ENCODE results near the gene NUBP2. TPM values are rescaled to one million over a fixed set of nuclear protein-coding genes. Genes with fewer than 3 reads are reported as not detected.
A peak's percentile ranks its signal among the peaks of the same experiment; 100 is the strongest.

Gene NUBP2
- polyA plus RNA-seq, 2 of the 4 experiments (the other 2 are of a cell fraction), result 24.7 to 65.3 TPM

DNA sequence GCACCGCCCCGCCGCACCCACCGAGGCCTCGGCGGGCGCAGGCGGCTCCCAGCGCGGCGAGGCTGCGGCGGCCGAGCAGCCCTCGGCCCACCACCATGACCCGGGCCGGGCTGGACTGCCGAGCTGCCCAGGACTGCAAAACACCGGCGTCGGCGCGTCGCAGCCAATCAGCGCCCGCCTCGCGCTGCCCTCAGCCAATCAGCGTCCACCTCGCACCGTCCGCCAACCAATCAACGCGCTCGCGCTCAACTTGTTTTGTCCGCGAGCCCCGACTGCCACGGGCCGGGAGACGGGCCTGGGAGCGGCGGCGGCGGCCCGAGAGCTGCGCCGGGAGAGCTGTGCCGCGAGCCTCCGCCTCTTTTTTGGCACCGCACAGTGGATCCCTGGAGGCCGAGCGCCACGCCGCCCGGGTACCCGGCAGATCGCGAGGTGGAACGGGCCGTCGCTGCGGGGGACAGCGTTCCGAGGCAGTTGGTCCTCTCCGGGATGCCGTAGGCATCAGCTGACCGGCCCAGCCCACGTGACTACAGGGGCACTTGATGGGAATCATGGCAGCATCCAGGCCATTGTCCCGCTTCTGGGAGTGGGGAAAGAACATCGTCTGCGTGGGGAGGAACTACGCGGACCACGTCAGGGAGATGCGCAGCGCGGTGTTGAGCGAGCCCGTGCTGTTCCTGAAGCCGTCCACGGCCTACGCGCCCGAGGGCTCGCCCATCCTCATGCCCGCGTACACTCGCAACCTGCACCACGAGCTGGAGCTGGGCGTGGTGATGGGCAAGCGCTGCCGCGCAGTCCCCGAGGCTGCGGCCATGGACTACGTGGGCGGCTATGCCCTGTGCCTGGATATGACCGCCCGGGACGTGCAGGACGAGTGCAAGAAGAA, 44.2 kb downstream of the NUBP2 start, which contains the start of the genes FAHD1 and HAGH (continued):
- TF ChIP-seq, protein P1, sequence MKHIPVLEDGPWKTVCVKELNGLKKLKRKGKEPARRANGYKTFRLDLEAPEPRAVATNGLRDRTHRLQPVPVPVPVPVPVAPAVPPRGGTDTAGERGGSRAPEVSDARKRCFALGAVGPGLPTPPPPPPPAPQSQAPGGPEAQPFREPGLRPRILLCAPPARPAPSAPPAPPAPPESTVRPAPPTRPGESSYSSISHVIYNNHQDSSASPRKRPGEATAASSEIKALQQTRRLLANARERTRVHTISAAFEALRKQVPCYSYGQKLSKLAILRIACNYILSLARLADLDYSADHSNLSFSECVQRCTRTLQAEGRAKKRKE (CRISPR knock-in tag; IDR thresholded peaks at IDR 0.05; ENCODE audit: low read depth), result no peak
- TF ChIP-seq FOXS1 (CRISPR knock-in tag; IDR thresholded peaks at IDR 0.05) (no peak), HDAC2 (IDR thresholded peaks at IDR 0.05) (peak; percentile 99), CHD2 (IDR thresholded peaks at IDR 0.05; ENCODE audit: low read length, partially characterized antibody) (no peak), CBX2 (IDR thresholded peaks at IDR 0.05; ENCODE audit: borderline replicate concordance, low read depth) (no peak), MAZ (IDR thresholded peaks at IDR 0.05; ENCODE audit: borderline replicate concordance, low read depth, low read length) (no peak), RCOR1 (IDR thresholded peaks at IDR 0.05; ENCODE audit: low read depth, low read length) (no peak), ESRRA (IDR thresholded peaks at IDR 0.05; ENCODE audit: borderline replicate concordance, low read length) (no peak; the same call in 1 of the 2 replicates), RAD21 (conservative IDR thresholded peaks at IDR 0.05 in 1 of 2, IDR thresholded peaks at IDR 0.05 in 1 of 2) (no peak), JUNB (IDR thresholded peaks at IDR 0.05) (no peak), KDM5A (IDR thresholded peaks at IDR 0.05) (peak; percentile 99), NR3C1 (IDR thresholded peaks at IDR 0.05) (no peak), NPAS2 (CRISPR knock-in tag; IDR thresholded peaks at IDR 0.05; ENCODE audit: borderline replicate concordance) (no peak; the same call in 1 of the 2 replicates), SMC3 (IDR thresholded peaks at IDR 0.05) (no peak), TP53 (CRISPR knock-in tag; IDR thresholded peaks at IDR 0.05) (no peak), ZFP36 (IDR thresholded peaks at IDR 0.05; ENCODE audit: borderline replicate concordance, partially characterized antibody) (no peak), BHLHE40 (IDR thresholded peaks at IDR 0.05; ENCODE audit: low read depth, low read length) (no peak; the same call in 1 of the 2 replicates), MYC (IDR thresholded peaks at IDR 0.05; ENCODE audit: borderline replicate concordance, low read length) (peak; percentile 72), RNF2 (IDR thresholded peaks at IDR 0.05; ENCODE audit: borderline replicate concordance, low read depth) (no peak), RFX5 (IDR thresholded peaks at IDR 0.05) (peak; percentile 91), KDM1A (IDR thresholded peaks at IDR 0.05; ENCODE audit: low read depth) (no peak)
- TF ChIP-seq, protein P2, sequence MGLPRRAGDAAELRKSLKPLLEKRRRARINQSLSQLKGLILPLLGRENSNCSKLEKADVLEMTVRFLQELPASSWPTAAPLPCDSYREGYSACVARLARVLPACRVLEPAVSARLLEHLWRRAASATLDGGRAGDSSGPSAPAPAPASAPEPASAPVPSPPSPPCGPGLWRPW (IDR thresholded peaks at IDR 0.05), result no peak
- TF ChIP-seq, protein P3, sequence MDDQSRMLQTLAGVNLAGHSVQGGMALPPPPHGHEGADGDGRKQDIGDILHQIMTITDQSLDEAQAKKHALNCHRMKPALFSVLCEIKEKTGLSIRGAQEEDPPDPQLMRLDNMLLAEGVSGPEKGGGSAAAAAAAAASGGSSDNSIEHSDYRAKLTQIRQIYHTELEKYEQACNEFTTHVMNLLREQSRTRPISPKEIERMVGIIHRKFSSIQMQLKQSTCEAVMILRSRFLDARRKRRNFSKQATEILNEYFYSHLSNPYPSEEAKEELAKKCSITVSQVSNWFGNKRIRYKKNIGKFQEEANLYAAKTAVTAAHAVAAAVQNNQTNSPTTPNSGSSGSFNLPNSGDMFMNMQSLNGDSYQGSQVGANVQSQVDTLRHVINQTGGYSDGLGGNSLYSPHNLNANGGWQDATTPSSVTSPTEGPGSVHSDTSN (IDR thresholded peaks at IDR 0.05), result peak; percentile 92
- TF ChIP-seq, protein P4, sequence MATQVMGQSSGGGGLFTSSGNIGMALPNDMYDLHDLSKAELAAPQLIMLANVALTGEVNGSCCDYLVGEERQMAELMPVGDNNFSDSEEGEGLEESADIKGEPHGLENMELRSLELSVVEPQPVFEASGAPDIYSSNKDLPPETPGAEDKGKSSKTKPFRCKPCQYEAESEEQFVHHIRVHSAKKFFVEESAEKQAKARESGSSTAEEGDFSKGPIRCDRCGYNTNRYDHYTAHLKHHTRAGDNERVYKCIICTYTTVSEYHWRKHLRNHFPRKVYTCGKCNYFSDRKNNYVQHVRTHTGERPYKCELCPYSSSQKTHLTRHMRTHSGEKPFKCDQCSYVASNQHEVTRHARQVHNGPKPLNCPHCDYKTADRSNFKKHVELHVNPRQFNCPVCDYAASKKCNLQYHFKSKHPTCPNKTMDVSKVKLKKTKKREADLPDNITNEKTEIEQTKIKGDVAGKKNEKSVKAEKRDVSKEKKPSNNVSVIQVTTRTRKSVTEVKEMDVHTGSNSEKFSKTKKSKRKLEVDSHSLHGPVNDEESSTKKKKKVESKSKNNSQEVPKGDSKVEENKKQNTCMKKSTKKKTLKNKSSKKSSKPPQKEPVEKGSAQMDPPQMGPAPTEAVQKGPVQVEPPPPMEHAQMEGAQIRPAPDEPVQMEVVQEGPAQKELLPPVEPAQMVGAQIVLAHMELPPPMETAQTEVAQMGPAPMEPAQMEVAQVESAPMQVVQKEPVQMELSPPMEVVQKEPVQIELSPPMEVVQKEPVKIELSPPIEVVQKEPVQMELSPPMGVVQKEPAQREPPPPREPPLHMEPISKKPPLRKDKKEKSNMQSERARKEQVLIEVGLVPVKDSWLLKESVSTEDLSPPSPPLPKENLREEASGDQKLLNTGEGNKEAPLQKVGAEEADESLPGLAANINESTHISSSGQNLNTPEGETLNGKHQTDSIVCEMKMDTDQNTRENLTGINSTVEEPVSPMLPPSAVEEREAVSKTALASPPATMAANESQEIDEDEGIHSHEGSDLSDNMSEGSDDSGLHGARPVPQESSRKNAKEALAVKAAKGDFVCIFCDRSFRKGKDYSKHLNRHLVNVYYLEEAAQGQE (IDR thresholded peaks at IDR 0.05), result peak; percentile 22; the same call in 1 of the 2 replicates
- TF ChIP-seq, protein P5, sequence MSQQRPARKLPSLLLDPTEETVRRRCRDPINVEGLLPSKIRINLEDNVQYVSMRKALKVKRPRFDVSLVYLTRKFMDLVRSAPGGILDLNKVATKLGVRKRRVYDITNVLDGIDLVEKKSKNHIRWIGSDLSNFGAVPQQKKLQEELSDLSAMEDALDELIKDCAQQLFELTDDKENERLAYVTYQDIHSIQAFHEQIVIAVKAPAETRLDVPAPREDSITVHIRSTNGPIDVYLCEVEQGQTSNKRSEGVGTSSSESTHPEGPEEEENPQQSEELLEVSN (IDR thresholded peaks at IDR 0.05; ENCODE audit: borderline replicate concordance, low read depth), result peak; percentile 76; the same call in 1 of the 2 replicates
- TF ChIP-seq, protein P6, sequence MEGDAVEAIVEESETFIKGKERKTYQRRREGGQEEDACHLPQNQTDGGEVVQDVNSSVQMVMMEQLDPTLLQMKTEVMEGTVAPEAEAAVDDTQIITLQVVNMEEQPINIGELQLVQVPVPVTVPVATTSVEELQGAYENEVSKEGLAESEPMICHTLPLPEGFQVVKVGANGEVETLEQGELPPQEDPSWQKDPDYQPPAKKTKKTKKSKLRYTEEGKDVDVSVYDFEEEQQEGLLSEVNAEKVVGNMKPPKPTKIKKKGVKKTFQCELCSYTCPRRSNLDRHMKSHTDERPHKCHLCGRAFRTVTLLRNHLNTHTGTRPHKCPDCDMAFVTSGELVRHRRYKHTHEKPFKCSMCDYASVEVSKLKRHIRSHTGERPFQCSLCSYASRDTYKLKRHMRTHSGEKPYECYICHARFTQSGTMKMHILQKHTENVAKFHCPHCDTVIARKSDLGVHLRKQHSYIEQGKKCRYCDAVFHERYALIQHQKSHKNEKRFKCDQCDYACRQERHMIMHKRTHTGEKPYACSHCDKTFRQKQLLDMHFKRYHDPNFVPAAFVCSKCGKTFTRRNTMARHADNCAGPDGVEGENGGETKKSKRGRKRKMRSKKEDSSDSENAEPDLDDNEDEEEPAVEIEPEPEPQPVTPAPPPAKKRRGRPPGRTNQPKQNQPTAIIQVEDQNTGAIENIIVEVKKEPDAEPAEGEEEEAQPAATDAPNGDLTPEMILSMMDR (IDR thresholded peaks at IDR 0.05), result no peak
- TF ChIP-seq, protein P7, sequence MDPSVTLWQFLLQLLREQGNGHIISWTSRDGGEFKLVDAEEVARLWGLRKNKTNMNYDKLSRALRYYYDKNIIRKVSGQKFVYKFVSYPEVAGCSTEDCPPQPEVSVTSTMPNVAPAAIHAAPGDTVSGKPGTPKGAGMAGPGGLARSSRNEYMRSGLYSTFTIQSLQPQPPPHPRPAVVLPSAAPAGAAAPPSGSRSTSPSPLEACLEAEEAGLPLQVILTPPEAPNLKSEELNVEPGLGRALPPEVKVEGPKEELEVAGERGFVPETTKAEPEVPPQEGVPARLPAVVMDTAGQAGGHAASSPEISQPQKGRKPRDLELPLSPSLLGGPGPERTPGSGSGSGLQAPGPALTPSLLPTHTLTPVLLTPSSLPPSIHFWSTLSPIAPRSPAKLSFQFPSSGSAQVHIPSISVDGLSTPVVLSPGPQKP (IDR thresholded peaks at IDR 0.05; ENCODE audit: low read depth, low read length), result no peak
- TF ChIP-seq, protein P8, sequence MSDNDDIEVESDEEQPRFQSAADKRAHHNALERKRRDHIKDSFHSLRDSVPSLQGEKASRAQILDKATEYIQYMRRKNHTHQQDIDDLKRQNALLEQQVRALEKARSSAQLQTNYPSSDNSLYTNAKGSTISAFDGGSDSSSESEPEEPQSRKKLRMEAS (IDR thresholded peaks at IDR 0.05), result peak; percentile 98
- TF ChIP-seq, protein P9, sequence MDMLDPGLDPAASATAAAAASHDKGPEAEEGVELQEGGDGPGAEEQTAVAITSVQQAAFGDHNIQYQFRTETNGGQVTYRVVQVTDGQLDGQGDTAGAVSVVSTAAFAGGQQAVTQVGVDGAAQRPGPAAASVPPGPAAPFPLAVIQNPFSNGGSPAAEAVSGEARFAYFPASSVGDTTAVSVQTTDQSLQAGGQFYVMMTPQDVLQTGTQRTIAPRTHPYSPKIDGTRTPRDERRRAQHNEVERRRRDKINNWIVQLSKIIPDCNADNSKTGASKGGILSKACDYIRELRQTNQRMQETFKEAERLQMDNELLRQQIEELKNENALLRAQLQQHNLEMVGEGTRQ (IDR thresholded peaks at IDR 0.05), result peak; percentile 99

All from A549 (cell line).